Brain microvascular endothelial cell (primary cell): ENCODE results near the gene DHCR24.

ENCODE experiments used
- DNase-seq: peaks from one replicate; pipeline ENCODE4 v3.0.0-alpha.2; 2020
- H3K27ac ChIP-seq: fragments of 250-450 bp; sonication (Bioruptor Pico); 2 replicates; pipeline ENCODE4 v1.5.1; 2020; ENCODE audit warnings: mild to moderate bottlenecking, moderate library complexity
- H3K27me3 ChIP-seq: fragments of 250-450 bp; sonication (Bioruptor Pico); replicated peaks from 2 replicates; pipeline ENCODE4 v1.5.1; 2020; ENCODE audit warnings: mild to moderate bottlenecking
- H3K36me3 ChIP-seq: fragments of 250-450 bp; sonication (Bioruptor Pico); replicated peaks from 2 replicates; pipeline ENCODE4 v1.5.1; 2020; ENCODE audit warnings: mild to moderate bottlenecking
- H3K4me3 ChIP-seq: 2 replicates; pipeline ENCODE4 v1.5.1; 2011; ENCODE audit warnings: low read depth, mild to moderate bottlenecking, control low read depth, low read length, moderate library complexity
- CTCF ChIP-seq: IDR thresholded peaks from 2 replicates; pipeline ENCODE4 v1.5.1; 2011; ENCODE audit warnings: low read depth, mild to moderate bottlenecking, moderate library complexity, low read length, control low read depth, inconsistent platforms; ENCODE audit errors: missing control alignments
- in situ Hi-C: cut with HindIII; loops from 2 replicates; pipeline ENCODE4 v1.10.0; 2017; ENCODE audit warnings: low sequenced_read_pairs, low pct_ligation_motif_present

Gene DHCR24

DNA sequence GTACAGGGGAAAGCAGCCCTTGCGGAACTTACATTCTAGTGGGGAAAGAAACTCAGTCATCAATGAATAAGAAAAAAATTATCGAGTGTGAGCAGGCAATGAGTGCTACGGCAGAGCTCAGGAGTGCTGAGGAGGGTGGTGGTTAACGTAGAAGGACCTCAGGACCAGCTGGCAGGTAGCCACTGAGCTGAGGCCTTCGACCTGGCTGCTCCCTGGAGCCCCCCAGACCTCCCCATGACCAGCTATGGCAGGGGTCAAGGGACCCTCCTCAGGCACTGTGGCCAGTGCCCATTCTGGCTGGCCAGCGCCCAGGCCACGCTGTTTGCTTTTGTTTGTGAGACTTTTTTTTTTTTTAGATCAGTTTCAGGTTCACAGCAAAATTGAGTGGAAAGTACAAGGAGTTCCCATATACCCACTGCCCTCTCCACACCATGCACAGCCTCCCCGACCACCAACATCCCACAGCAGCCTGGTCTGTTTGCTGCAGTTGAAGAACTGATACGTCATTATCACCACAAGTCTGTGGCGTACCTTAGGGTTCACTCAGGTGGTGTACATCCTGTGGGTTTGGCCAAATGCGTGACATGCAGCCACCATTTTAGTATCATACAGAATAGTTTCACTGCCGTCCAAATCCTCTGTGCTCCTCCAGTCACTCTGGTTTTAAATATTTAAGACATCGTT is 74.1 kb downstream of the DHCR24 start:
- DNase-seq = no peak
- Histone ChIP-seq H3K36me3 (no peaks in the 10 kb centered on the region), H3K27me3 (no peaks in the 10 kb centered on the region), H3K27ac (no peak overlapping the region), H3K4me3 (no peak overlapping the region)
- no peak for TF ChIP-seq CTCF
- in situ Hi-C loops = no loop called here

GRCh38 chr1:54811739-54812655 is 75.0 kb downstream of the DHCR24 start:
- Histone ChIP-seq H3K4me3 (no peak overlapping the region), H3K27me3 (no peaks in the 10 kb centered on the region), H3K27ac (no peak overlapping the region), H3K36me3 (no peaks in the 10 kb centered on the region)
- in situ Hi-C loops = no loop called here
- DNase-seq = no peak
- TF ChIP-seq CTCF = no peak

DNA sequence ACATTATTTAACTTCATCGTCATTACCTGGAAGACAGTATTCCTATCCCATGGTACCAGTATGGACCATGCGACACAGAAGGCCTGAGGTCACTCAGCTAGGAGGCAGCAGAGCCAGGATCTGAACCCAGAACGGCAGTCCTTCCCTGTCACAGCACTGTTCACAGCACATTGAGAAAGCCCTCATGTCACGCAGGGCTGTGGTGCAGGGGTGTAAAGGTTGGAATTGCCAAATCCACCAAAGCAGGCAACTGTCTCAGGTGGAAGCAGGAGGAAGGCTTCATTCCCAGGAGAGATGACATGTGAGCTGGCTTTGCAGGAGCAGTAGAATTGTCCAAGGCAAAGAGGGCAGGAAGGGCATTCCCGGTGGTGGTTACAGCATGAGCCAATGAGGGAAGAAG is 75.9 kb downstream of the DHCR24 start:
- H3K36me3 ChIP-seq = no peaks in the 10 kb centered on the region
- H3K4me3 ChIP-seq = no peak overlapping the region
- no peak overlapping the region for H3K27ac ChIP-seq
- no peaks in the 10 kb centered on the region for H3K27me3 ChIP-seq
- DNase-seq = no peak
- in situ Hi-C loops = no loop called here
- TF ChIP-seq CTCF = no peak

- Histone ChIP-seq H3K36me3 (no peaks in the 10 kb centered on the region), H3K27ac (no peak overlapping the region), H3K4me3 (no peak overlapping the region), H3K27me3 (no peaks in the 10 kb centered on the region)
- DNase-seq = peak; percentile 48
- in situ Hi-C loops = no loop called here
- TF ChIP-seq CTCF = peak; percentile 93
These were observed 76.6 kb downstream of the DHCR24 start for GRCh38 chr1:54810153-54810942.

DNA sequence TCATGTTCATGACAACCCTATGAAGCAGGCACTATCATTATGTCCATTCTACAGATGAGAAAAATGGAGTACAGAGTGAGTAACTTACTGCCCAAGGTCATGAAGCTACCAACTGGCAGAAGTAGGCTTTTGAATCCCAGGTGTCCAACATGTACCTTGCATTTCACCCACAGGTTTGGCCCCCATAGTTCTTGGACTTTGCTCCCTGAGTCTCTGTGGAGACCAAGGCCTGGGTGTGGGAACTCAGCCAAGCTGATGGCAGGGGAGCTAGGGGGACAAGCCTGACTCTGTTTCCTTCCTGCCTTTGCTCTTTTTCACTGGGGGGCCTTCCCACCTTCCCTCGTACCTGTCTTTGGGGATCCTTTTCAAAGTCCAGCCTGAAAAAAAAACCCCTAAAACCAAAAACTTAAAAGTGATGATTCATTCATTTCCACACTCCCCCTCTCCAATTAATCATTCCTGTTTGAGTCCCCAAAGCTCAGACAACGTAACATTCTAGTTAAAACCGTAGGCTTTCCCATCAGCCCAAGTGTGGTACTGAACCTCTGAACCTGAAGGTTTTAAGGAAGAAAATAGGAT is 77.4 kb downstream of the DHCR24 start:
- in situ Hi-C loops = no loop called here
- H3K36me3 ChIP-seq = no peaks in the 10 kb centered on the region
- no peak overlapping the region for H3K4me3 ChIP-seq
- no peaks in the 10 kb centered on the region for H3K27me3 ChIP-seq
- no peak for DNase-seq
- TF ChIP-seq CTCF = no peak
- H3K27ac ChIP-seq = no peak overlapping the region
